Renal cortical epithelial cell (primary cell): ENCODE results near the gene DIS3. TPM values are rescaled to one million over a fixed set of nuclear protein-coding genes. Genes with fewer than 3 reads are reported as not detected.
"Not testable (repeated sequence)": the region's sequence is repeated elsewhere in the genome, so short reads cannot be mapped to it uniquely, and the experiment has no call there.

Experiments used
- DNase-seq: peaks from one replicate; pipeline ENCODE4 v3.0.0-alpha.2; 2011; ENCODE audit warnings: low read depth
- total RNA-seq: library from RNA; depleted of rRNA; stranded (reverse); fragments of >200 nt; gene quantifications from 2 replicates; pipeline ENCODE4 v1.2.3, GENCODE V29; 2014

The DIS3 gene
- total RNA-seq, result 48.1 and 49.0 TPM in 2 replicates

GRCh38 chr13:72781451-72782439 is at the start of gene DIS3, which contains the start of gene PIBF1:
Gene DIS3, minus strand, starts transcription at chr13:72781900. Its CDS starts 68 bp downstream, at chr13:72781832.
Gene PIBF1, plus strand, starts transcription at chr13:72782133. Its CDS starts 1,337 bp downstream, at chr13:72783470.
- DNase-seq, result peak; percentile 96

GRCh38 chr13:72823724-72824123 is 42.0 kb upstream of the DIS3 start:
- DNase-seq, result no peak

GRCh38 chr13:72823081-72823480 is 41.4 kb upstream of the DIS3 start:
- no peak for DNase-seq

GRCh38 chr13:72820898-72821279 is 39.2 kb upstream of the DIS3 start:
- no peak for DNase-seq

- DNase-seq, result peak; percentile 38
These were observed 38.6 kb upstream of the DIS3 start for GRCh38 chr13:72820156-72820897.

GRCh38 chr13:72808917-72809500 is 27.3 kb upstream of the DIS3 start:
- peak; percentile 16 for DNase-seq

- DNase-seq, result not testable (repeated sequence)
These were observed 24.8 kb upstream of the DIS3 start for GRCh38 chr13:72806514-72806913.

GRCh38 chr13:72805676-72806346 is 24.1 kb upstream of the DIS3 start:
- no peak for DNase-seq

GRCh38 chr13:72804301-72804700 is 22.6 kb upstream of the DIS3 start:
- DNase-seq, result no peak

- DNase-seq, result no peak
These were observed 17.1 kb upstream of the DIS3 start for GRCh38 chr13:72798817-72799216.

- DNase-seq, result no peak
These were observed 10.9 kb upstream of the DIS3 start for GRCh38 chr13:72792640-72793039.

GRCh38 chr13:72788831-72789230 is 7.1 kb upstream of the DIS3 start:
- no peak for DNase-seq

- not testable (repeated sequence) for DNase-seq
These were observed 3.0 kb upstream of the DIS3 start for GRCh38 chr13:72784679-72785078.

GRCh38 chr13:72782717-72783116 is 1.0 kb upstream of the DIS3 start:
- no peak for DNase-seq

GRCh38 chr13:72774019-72774418 is 7.7 kb downstream of the DIS3 start:
- DNase-seq, result no peak

GRCh38 chr13:72763411-72763810 is 18.3 kb downstream of the DIS3 start:
- DNase-seq, result no peak

GRCh38 chr13:72760189-72760588 is 21.5 kb downstream of the DIS3 start:
- DNase-seq, result no peak

GRCh38 chr13:72757792-72758535 is 23.7 kb downstream of the DIS3 start:
- DNase-seq, result no peak

GRCh38 chr13:72754111-72754510 is 27.6 kb downstream of the DIS3 start:
- no peak for DNase-seq

GRCh38 chr13:72751220-72751619 is 30.5 kb downstream of the DIS3 start:
- no peak for DNase-seq

- no peak for DNase-seq
These were observed 36.4 kb downstream of the DIS3 start for GRCh38 chr13:72745260-72745659.
